Endothelial cell of umbilical vein (primary cell): ENCODE measurements around the gene KIF1C. TPM values are rescaled to one million over a fixed set of nuclear protein-coding genes. Genes with fewer than 3 reads are reported as not detected.

Experiments used
- BruUV-seq: library from RNA; stranded (reverse); fragments of 400-500 nt; replicated peaks from 2 replicates; lab custom pipeline; 2021; lab: Mats Ljungman, UMichigan
- CTCF ChIA-PET: fragments of 300-600, 350-600 bp; sonication (Branson Sonifier 250); formaldehyde crosslinking; loops from one replicate; lab custom pipeline; 2021; ENCODE audit warnings: antibody characterized with exemption, inconsistent platforms; lab: Charles Lee
- POLR2A ChIA-PET: fragments of 300-600, 350-600 bp; sonication (Branson Sonifier 250); formaldehyde crosslinking; loops from one replicate; lab custom pipeline; 2021; ENCODE audit warnings: antibody characterized with exemption, inconsistent platforms; lab: Charles Lee
- DNase-seq: peaks from one replicate; pipeline ENCODE4 v3.0.0-alpha.2; 2011; ENCODE audit warnings: low read depth, low spot score
- FAIRE-seq: peaks from 2 replicates; lab custom pipeline; 2011; peaks lifted over from hg19 to GRCh38; lab: Jason Lieb, UNC
- H2AFZ ChIP-seq: 2 replicates; pipeline ENCODE4 v1.6.0; 2012; ENCODE audit warnings: low read depth, low read length, control low read depth, inconsistent platforms
- H3K27ac ChIP-seq: 2 replicates; pipeline ENCODE4 v1.5.1; 2011; ENCODE audit warnings: low read depth, mild to moderate bottlenecking, control low read depth, low read length, moderate library complexity; ENCODE audit not compliant: insufficient read depth
- H3K27me3 ChIP-seq, 2 experiments: 2 replicates each; pipeline versions ENCODE4 v1.6.0 to v1.6.1; 2011; ENCODE audit warnings: low read length in 2 of 2, mixed read lengths in 1 of 2; ENCODE audit not compliant: control insufficient read depth in 2 of 2, insufficient read depth in 2 of 2
- H3K36me3 ChIP-seq, 2 experiments: 2 replicates in 1 of 2; 3 replicates in 1 of 2; pipeline ENCODE4 v1.5.1; 2011; ENCODE audit warnings: low read length in 2 of 2, mild to moderate bottlenecking in 1 of 2, moderate library complexity in 1 of 2; ENCODE audit not compliant: control insufficient read depth in 2 of 2, insufficient read depth in 2 of 2; ENCODE audit errors: extremely low read depth in 1 of 2
- H3K4me1 ChIP-seq: 3 replicates; pipeline ENCODE4 v1.5.1; 2011; ENCODE audit warnings: mild to moderate bottlenecking, low read length; ENCODE audit not compliant: control insufficient read depth, insufficient read depth; ENCODE audit errors: extremely low read depth
- H3K4me2 ChIP-seq: 2 replicates; pipeline ENCODE4 v1.6.1; 2011; ENCODE audit warnings: low read length, control low read depth, mixed read lengths; ENCODE audit not compliant: insufficient read depth
- H3K4me3 ChIP-seq, 3 experiments: fragments of 200-600 bp in 1 of 3; sonication (generic), shearing (Covaris generic) in 1 of 3; replicated peaks in 1 of 3; 2 replicates each; pipeline ENCODE4 v1.5.1; 2011 to 2016; ENCODE audit warnings: control low read depth in 3 of 3, low read length in 3 of 3, mild to moderate bottlenecking in 2 of 3, inconsistent platforms in 1 of 3, low read depth in 1 of 3, moderate library complexity in 1 of 3; ENCODE audit not compliant: insufficient read depth in 1 of 3
- H3K79me2 ChIP-seq: 2 replicates; pipeline ENCODE4 v1.6.0; 2012; ENCODE audit warnings: low read length, inconsistent platforms; ENCODE audit not compliant: control insufficient read depth, insufficient read depth
- H3K9ac ChIP-seq: replicated peaks from 2 replicates; pipeline ENCODE3; 2011; ENCODE audit warnings: low read length, control low read depth; ENCODE audit not compliant: insufficient read depth; ENCODE audit errors: extremely low read depth
- H3K9me1 ChIP-seq: replicated peaks from 3 replicates; pipeline ENCODE4 v1.6.0; 2011; ENCODE audit warnings: mild to moderate bottlenecking, low read length; ENCODE audit not compliant: control insufficient read depth, insufficient read depth; ENCODE audit errors: extremely low read depth
- H3K9me3 ChIP-seq: replicated peaks from 2 replicates; pipeline ENCODE4 v1.5.1; 2012; ENCODE audit warnings: low read length, inconsistent platforms; ENCODE audit not compliant: control insufficient read depth, insufficient read depth
- H4K20me1 ChIP-seq: replicated peaks from 2 replicates; pipeline ENCODE3; 2011; ENCODE audit warnings: mild to moderate bottlenecking, low read length; ENCODE audit not compliant: control insufficient read depth, insufficient read depth; ENCODE audit errors: extremely low read depth
- EZH2 ChIP-seq: IDR thresholded peaks from 2 replicates; pipeline ENCODE4 v1.6.1; 2012; ENCODE audit warnings: borderline replicate concordance, low read depth, mild to moderate bottlenecking, moderate library complexity, low read length, inconsistent platforms; ENCODE audit not compliant: severe bottlenecking
- FOS ChIP-seq: IDR thresholded peaks from 2 replicates; pipeline ENCODE4 v1.6.1; 2011; ENCODE audit warnings: mild to moderate bottlenecking, low read length, moderate library complexity, borderline replicate concordance; ENCODE audit not compliant: insufficient read depth
- GATA2 ChIP-seq: IDR thresholded peaks from 2 replicates; pipeline ENCODE4 v1.7.0; 2011; ENCODE audit warnings: low read depth, mild to moderate bottlenecking, moderate library complexity, mixed read lengths, low read length; ENCODE audit not compliant: insufficient read length, insufficient read depth
- JUN ChIP-seq: IDR thresholded peaks from 2 replicates; pipeline ENCODE4 v1.6.1; 2011; ENCODE audit warnings: borderline replicate concordance, low read depth; ENCODE audit not compliant: insufficient read length, insufficient read depth
- MAX ChIP-seq: IDR thresholded peaks from 2 replicates; pipeline ENCODE4 v1.6.1; 2011; ENCODE audit not compliant: insufficient read depth, insufficient read length
- MYC ChIP-seq: IDR thresholded peaks from one replicate; pipeline ENCODE4 v1.6.1; 2011; ENCODE audit warnings: mild to moderate bottlenecking, low read depth, low read length
- POLR2A ChIP-seq: IDR thresholded peaks from 2 replicates; pipeline ENCODE4 v1.6.1; 2012; ENCODE audit warnings: low read depth, mild to moderate bottlenecking, control low read depth, low read length
- POLR2AphosphoS5 ChIP-seq: IDR thresholded peaks from 2 replicates; pipeline ENCODE4 v1.6.1; 2012; ENCODE audit warnings: low read depth, mild to moderate bottlenecking, control low read depth, low read length, moderate library complexity; ENCODE audit not compliant: insufficient read depth
- dilution Hi-C: fragments of 300-500 bp; cut with MboI; formaldehyde crosslinking; loops from one replicate; pipeline ENCODE4 v1.15.0; 2019; ENCODE audit warnings: low sequenced_read_pairs; ENCODE audit not compliant: extremely low pct_ligation_motif_present
- intact Hi-C: fragments of 100-400 bp; cut with micrococcal nuclease; formaldehyde crosslinking; loops from one replicate; pipeline ENCODE4 v1.10.0; 2022
- polyA plus RNA-seq, 4 experiments: library from polyadenylated mRNA; depleted of rRNA in 3 of 4; stranded (reverse) in 3 of 4; unstranded in 1 of 4; fragments of >200 nt; gene quantifications; 2 replicates each; pipeline versions ENCODE4 v1.2.1 to v1.2.3, GENCODE V29; 2011 to 2012; ENCODE audit warnings: missing spikeins in 1 of 4
- total RNA-seq: library from RNA; stranded (reverse); gene quantifications from 2 replicates; pipeline ENCODE4 v1.2.3, GENCODE V29; 2021
- TF ChIP-seq, protein P1 (sequence below), 2 donors: IDR thresholded peaks; 1 replicate in 1 of 2; 2 replicates in 1 of 2; pipeline ENCODE4 v1.5.1; 2011; ENCODE audit warnings: low read length in 2 of 2, mild to moderate bottlenecking in 2 of 2, moderate library complexity in 2 of 2, control low read depth in 1 of 2, inconsistent platforms in 1 of 2, low read depth in 1 of 2; ENCODE audit not compliant: insufficient read depth in 1 of 2; ENCODE audit errors: extremely low read depth in 1 of 2

KIF1C gene
- total and polyA plus RNA-seq, 2 donors (not counting 3 experiments of a cell fraction or from before 2014, with no cell fraction given) = 33.6 to 171 TPM

DNA sequence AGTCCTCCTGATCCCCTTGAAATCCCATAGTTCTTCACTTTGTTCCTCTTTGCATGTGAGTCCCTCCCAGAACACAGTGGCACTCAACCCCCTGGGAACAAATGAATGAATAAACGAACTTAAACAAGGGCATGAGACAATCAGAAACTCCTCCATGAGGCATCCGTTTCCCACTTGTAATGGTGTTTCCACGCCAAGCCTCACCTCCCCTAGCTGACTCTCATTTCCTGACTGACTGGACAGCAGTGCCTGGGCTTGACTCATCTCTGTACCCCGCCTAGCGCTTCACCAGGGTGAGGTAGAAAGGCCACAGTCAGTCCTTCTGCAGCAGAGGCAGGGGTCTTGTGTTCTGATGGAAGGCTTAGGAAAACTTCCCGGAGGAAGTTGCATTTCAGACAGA is 14.2 kb downstream of the KIF1C start:
- CTCF ChIA-PET = interaction anchor here (1.9 kb wide), 1 partner anchor 103 kb away, joined by 9 read pairs; no protein-coding TSS in a partner anchor

GRCh38 chr17:5014357-5014756 is 16.6 kb downstream of the KIF1C start:
- DNase-seq (no peak), FAIRE-seq (no peak)
- intact Hi-C loops = no loop called here
- BruUV-seq = no TSS peak
- Histone ChIP-seq H4K20me1 (no peaks in the 10 kb centered on the region), H3K27me3 (no peaks in the 10 kb centered on the region), H3K79me2 (no peaks in the 10 kb centered on the region), H3K9me3 (no peaks in the 10 kb centered on the region), H3K9ac (no peak overlapping the region), H3K9me1 (no peaks in the 10 kb centered on the region), H3K36me3 (peaks cover 4 to 46% of the 10 kb centered on the region in 2 experiments), H2AFZ (no peak overlapping the region), H3K27ac (no peak overlapping the region), H3K4me2 (no peak overlapping the region), H3K4me3 (no peak overlapping the region), H3K4me1 (peaks cover 9% of the 10 kb centered on the region)
- dilution Hi-C loops = no loop called here
- no peak for TF ChIP-seq JUN
- TF ChIP-seq, protein P1, sequence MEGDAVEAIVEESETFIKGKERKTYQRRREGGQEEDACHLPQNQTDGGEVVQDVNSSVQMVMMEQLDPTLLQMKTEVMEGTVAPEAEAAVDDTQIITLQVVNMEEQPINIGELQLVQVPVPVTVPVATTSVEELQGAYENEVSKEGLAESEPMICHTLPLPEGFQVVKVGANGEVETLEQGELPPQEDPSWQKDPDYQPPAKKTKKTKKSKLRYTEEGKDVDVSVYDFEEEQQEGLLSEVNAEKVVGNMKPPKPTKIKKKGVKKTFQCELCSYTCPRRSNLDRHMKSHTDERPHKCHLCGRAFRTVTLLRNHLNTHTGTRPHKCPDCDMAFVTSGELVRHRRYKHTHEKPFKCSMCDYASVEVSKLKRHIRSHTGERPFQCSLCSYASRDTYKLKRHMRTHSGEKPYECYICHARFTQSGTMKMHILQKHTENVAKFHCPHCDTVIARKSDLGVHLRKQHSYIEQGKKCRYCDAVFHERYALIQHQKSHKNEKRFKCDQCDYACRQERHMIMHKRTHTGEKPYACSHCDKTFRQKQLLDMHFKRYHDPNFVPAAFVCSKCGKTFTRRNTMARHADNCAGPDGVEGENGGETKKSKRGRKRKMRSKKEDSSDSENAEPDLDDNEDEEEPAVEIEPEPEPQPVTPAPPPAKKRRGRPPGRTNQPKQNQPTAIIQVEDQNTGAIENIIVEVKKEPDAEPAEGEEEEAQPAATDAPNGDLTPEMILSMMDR (IDR thresholded peaks at IDR 0.05; ENCODE audit: extremely low read depth in 1 of 2, insufficient read depth in 1 of 2, low read depth in 1 of 2, low read length in 2 of 2) = no peak
- TF ChIP-seq MAX = no peak
- TF ChIP-seq POLR2A = no peak
- TF ChIP-seq EZH2 = no peak
- TF ChIP-seq MYC = no peak
- TF ChIP-seq FOS = no peak
- no peak for TF ChIP-seq POLR2AphosphoS5
- TF ChIP-seq GATA2 = no peak
- POLR2A ChIA-PET = no interaction called here
- CTCF ChIA-PET = no interaction called here

More for the DNA sequence above, 14.2 kb downstream of the KIF1C start:
- H3K36me3 ChIP-seq = peaks cover 8 to 53% of the 10 kb centered on the region in 2 experiments
- H3K9ac ChIP-seq = no peak overlapping the region
- no peak for TF ChIP-seq POLR2A
- TF ChIP-seq MYC = no peak
- TF ChIP-seq MAX = no peak
- no peak for TF ChIP-seq GATA2
- TF ChIP-seq POLR2AphosphoS5 = no peak
- TF ChIP-seq FOS = peak; percentile 78
- peaks cover 9% of the 10 kb centered on the region for H3K4me1 ChIP-seq
- H2AFZ ChIP-seq = no peak overlapping the region
- no peaks in the 10 kb centered on the region for H3K9me3 ChIP-seq
- H3K27ac ChIP-seq = peak overlapping the region; percentile 37
- POLR2A ChIA-PET = no interaction called here
- intact Hi-C loops = no loop called here
- H3K9me1 ChIP-seq = no peaks in the 10 kb centered on the region
- no peaks in the 10 kb centered on the region for H4K20me1 ChIP-seq
- no peaks in the 10 kb centered on the region for H3K27me3 ChIP-seq
- H3K4me3 ChIP-seq = no peak overlapping the region
- no peaks in the 10 kb centered on the region for H3K79me2 ChIP-seq
- no TSS peak for BruUV-seq
- dilution Hi-C loops = no loop called here
- FAIRE-seq = peak; percentile 86
- peak; percentile 47 for DNase-seq
- H3K4me2 ChIP-seq = no peak overlapping the region
